DND-41 (cell line): Measurements from ENCODE around the gene MMADHC.

ENCODE experiments used
- CTCF ChIP-seq: IDR thresholded peaks from 2 replicates; pipeline ENCODE4 v1.5.1; 2012; ENCODE audit warnings: borderline replicate concordance, low read length, moderate library complexity, mild to moderate bottlenecking; ENCODE audit not compliant: poor library complexity, severe bottlenecking; ENCODE audit errors: extremely low read depth
- EZH2 ChIP-seq: IDR thresholded peaks from 3 replicates; pipeline ENCODE4 v1.6.1; 2012; ENCODE audit warnings: borderline replicate concordance, low read depth, mild to moderate bottlenecking, moderate library complexity, low read length, inconsistent platforms; ENCODE audit not compliant: severe bottlenecking

- TF ChIP-seq CTCF: no peak
- TF ChIP-seq EZH2: no peak
These were observed 25.3 kb downstream of the MMADHC start for GRCh38 chr2:149562324-149562723.
